OCI-LY7 (cell line): ENCODE measurements around the gene APOB. TPM values are rescaled to one million over a fixed set of nuclear protein-coding genes. Genes with fewer than 3 reads are reported as not detected.

ENCODE experiments used
- BruUV-seq: library from RNA; stranded (reverse); fragments of 400-500 nt; replicated peaks from 2 replicates; lab custom pipeline; 2021; lab: Mats Ljungman, UMichigan
- CTCF ChIA-PET: fragments of 300-600 bp; sonication (Branson Sonifier 250); formaldehyde crosslinking; loops from one replicate; lab custom pipeline; 2022; ENCODE audit warnings: antibody characterized with exemption; ENCODE audit not compliant: unreplicated experiment; lab: Charles Lee
- POLR2A ChIA-PET: fragments of 300-600 bp; sonication (Branson Sonifier 250); formaldehyde crosslinking; loops from one replicate; lab custom pipeline; 2022; ENCODE audit warnings: antibody characterized with exemption; lab: Charles Lee
- DNase-seq: peaks from one replicate; pipeline ENCODE4 v3.0.0-alpha.2; 2015; ENCODE audit warnings: low spot score
- H2AFZ ChIP-seq: fragments of 200-600 bp; sonication (generic), shearing (Covaris generic); 2 replicates; pipeline ENCODE4 v1.6.1; 2014; ENCODE audit warnings: mild to moderate bottlenecking, antibody characterized with exemption, low read length, moderate library complexity
- H3K27ac ChIP-seq: fragments of 200-600 bp; sonication (generic); 2 replicates; pipeline ENCODE4 v1.5.1; 2014; ENCODE audit warnings: mixed run types, low read depth, mild to moderate bottlenecking, moderate library complexity, low read length, inconsistent platforms; ENCODE audit not compliant: poor library complexity, severe bottlenecking
- H3K36me3 ChIP-seq: fragments of 200-600 bp; sonication (generic); 2 replicates; pipeline ENCODE4 v1.6.1; 2014; ENCODE audit warnings: mild to moderate bottlenecking, antibody characterized with exemption, low read length, moderate library complexity, mixed read lengths; ENCODE audit not compliant: insufficient read depth
- H3K4me1 ChIP-seq: fragments of 200-600 bp; sonication (generic); 2 replicates; pipeline ENCODE4 v1.5.1; 2014; ENCODE audit warnings: mild to moderate bottlenecking, low read length; ENCODE audit not compliant: insufficient read depth, poor library complexity, severe bottlenecking
- H3K4me2 ChIP-seq: fragments of 200-600 bp; sonication (generic); 2 replicates; pipeline ENCODE4 v1.6.1; 2014; ENCODE audit warnings: mild to moderate bottlenecking, low read length
- H3K4me3 ChIP-seq: fragments of 200-600 bp; sonication (generic); 2 replicates; pipeline ENCODE4 v1.5.1; 2014; ENCODE audit warnings: mild to moderate bottlenecking, low read depth, low read length; ENCODE audit not compliant: poor library complexity, severe bottlenecking
- H3K79me2 ChIP-seq: fragments of 200-600 bp; sonication (generic); 2 replicates; pipeline ENCODE4 v1.6.1; 2016; ENCODE audit warnings: low read depth, mild to moderate bottlenecking, low read length, moderate library complexity, mixed read lengths; ENCODE audit not compliant: insufficient read depth
- H3K9me2 ChIP-seq: fragments of 200-600 bp; sonication (generic); 2 replicates; pipeline ENCODE4 v1.6.1; 2016; ENCODE audit warnings: mild to moderate bottlenecking, low read length, mixed read lengths; ENCODE audit not compliant: insufficient read depth
- H3K9me3 ChIP-seq: fragments of 200-600 bp; sonication (generic); 2 replicates; pipeline ENCODE4 v1.6.1; 2014; ENCODE audit warnings: mild to moderate bottlenecking, mixed run types, low read length, mixed read lengths
- H4K20me1 ChIP-seq: fragments of 200-600 bp; sonication (generic); 2 replicates; pipeline ENCODE4 v1.6.1; 2014; ENCODE audit warnings: mild to moderate bottlenecking, antibody characterized with exemption, low read length, moderate library complexity, mixed read lengths; ENCODE audit not compliant: insufficient read depth
- EZH2phosphoT487 ChIP-seq: fragments of 200-600 bp; sonication (generic); IDR thresholded peaks from 2 replicates; pipeline ENCODE4 v1.6.1; 2018; ENCODE audit warnings: low read depth, borderline replicate concordance, mild to moderate bottlenecking, mixed run types, antibody characterized with exemption, low read length, moderate library complexity, mixed read lengths
- intact Hi-C: fragments of 100-400 bp; cut with micrococcal nuclease; formaldehyde crosslinking; loops from one replicate; pipeline ENCODE4 v1.10.0; 2022; ENCODE audit not compliant: unreplicated experiment
- total RNA-seq, 2 experiments: library from RNA; depleted of rRNA in 1 of 2; stranded (reverse); fragments of >200 nt in 1 of 2; shearing (Covaris generic) in 1 of 2; gene quantifications; 2 replicates each; pipeline ENCODE4 v1.2.3, GENCODE V29; 2014 to 2022
- TF ChIP-seq, protein P1 (sequence below): fragments of 200-600 bp; sonication (generic); conservative IDR thresholded peaks from 2 replicates; pipeline ENCODE4 v1.5.1; 2014; ENCODE audit warnings: mild to moderate bottlenecking, antibody characterized with exemption, low read length, moderate library complexity, mixed read lengths

APOB gene
- total RNA-seq, 2 experiments from 2014 or later, result 0.03 TPM; not detected in 1

DNA sequence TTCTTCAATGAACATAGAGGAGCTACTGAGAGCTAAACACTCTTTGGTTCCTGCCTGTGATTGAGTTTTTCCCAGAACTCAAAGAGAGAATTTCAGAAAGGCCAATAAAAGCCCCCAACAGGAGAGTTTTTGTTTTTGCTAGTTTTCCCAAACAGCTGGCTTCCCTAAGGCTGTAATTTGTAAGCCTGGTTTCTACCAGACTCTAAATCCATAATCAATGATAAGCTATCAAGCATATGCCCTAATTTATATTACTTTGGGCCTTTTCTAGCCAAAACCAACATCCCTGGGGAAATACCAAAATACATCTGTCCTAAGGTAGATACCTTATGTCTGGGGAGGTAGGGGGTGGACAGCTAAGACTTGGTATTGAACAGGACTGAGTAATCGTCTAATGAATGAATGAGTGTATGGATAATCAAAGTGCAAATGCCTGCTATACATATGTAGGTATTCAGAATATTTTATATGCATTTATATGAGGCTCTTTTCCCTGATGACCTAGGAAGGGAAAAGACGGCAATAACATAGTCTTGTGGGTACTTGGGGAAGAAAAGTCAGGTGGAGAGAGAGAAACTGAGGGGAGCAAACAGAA, 26.0 kb upstream of the APOB start:
- no peak overlapping the region for H3K4me3 ChIP-seq
- TF ChIP-seq EZH2phosphoT487, result no peak
- TF ChIP-seq, protein P1, sequence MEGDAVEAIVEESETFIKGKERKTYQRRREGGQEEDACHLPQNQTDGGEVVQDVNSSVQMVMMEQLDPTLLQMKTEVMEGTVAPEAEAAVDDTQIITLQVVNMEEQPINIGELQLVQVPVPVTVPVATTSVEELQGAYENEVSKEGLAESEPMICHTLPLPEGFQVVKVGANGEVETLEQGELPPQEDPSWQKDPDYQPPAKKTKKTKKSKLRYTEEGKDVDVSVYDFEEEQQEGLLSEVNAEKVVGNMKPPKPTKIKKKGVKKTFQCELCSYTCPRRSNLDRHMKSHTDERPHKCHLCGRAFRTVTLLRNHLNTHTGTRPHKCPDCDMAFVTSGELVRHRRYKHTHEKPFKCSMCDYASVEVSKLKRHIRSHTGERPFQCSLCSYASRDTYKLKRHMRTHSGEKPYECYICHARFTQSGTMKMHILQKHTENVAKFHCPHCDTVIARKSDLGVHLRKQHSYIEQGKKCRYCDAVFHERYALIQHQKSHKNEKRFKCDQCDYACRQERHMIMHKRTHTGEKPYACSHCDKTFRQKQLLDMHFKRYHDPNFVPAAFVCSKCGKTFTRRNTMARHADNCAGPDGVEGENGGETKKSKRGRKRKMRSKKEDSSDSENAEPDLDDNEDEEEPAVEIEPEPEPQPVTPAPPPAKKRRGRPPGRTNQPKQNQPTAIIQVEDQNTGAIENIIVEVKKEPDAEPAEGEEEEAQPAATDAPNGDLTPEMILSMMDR, result no peak
- no peak overlapping the region for H2AFZ ChIP-seq
- H3K9me2 ChIP-seq, result no peaks in the 10 kb centered on the region
- H3K79me2 ChIP-seq, result no peaks in the 10 kb centered on the region
- POLR2A ChIA-PET, result no interaction called here
- H3K4me1 ChIP-seq, result no peaks in the 10 kb centered on the region
- H3K27ac ChIP-seq, result no peak overlapping the region
- H4K20me1 ChIP-seq, result no peaks in the 10 kb centered on the region
- CTCF ChIA-PET, result no interaction called here
- no TSS peak for BruUV-seq
- no peak for DNase-seq
- intact Hi-C loops, result no loop called here
- no peaks in the 10 kb centered on the region for H3K9me3 ChIP-seq
- no peak overlapping the region for H3K4me2 ChIP-seq
- H3K36me3 ChIP-seq, result no peaks in the 10 kb centered on the region

DNA sequence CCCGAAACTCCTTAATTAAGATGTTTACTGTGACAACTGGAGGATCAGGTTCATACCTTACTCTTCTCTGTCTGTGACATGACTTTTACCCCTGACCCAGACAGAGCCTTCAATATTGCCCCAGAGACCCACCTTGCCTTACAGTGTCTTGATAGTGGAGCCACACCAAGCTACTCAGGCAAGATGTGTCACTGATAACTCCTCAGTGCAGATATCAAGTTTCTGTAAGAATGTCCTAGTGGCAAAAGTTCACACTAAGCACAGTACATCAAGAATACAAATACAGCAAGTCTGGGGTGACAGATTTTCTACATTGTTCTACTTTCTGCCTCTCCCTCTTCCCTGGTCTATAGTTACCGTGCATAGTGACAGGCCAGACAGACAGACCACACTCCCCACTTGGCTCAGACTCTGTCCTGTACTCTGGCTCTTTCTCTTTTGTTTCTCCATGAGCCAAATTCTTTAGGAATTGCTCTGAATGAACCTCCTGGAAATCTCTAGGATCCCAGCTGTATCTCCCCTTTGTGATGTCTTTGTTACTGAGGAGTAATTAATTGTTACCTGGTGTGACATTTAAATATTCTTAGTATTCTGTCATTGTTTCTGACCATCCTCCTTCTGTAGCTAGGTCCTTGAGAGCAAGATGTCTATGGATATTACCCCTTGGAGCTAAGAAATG, 24.1 kb upstream of the APOB start:
- no peaks in the 10 kb centered on the region for H4K20me1 ChIP-seq
- TF ChIP-seq EZH2phosphoT487, result no peak
- TF ChIP-seq, protein P1, result no peak
- no peak overlapping the region for H3K4me3 ChIP-seq
- H2AFZ ChIP-seq, result no peak overlapping the region
- no peak for DNase-seq
- CTCF ChIA-PET, result no interaction called here
- no peaks in the 10 kb centered on the region for H3K4me1 ChIP-seq
- H3K9me3 ChIP-seq, result no peaks in the 10 kb centered on the region
- no peaks in the 10 kb centered on the region for H3K36me3 ChIP-seq
- POLR2A ChIA-PET, result interaction anchor here (0.5 to 1.0 kb wide), 5 partner anchors 9 to 689 kb away, joined by 3 to 7 read pairs (median 3); no protein-coding TSS in a partner anchor
- intact Hi-C loops, result no loop called here
- H3K79me2 ChIP-seq, result no peaks in the 10 kb centered on the region
- no peaks in the 10 kb centered on the region for H3K9me2 ChIP-seq
- no peak overlapping the region for H3K27ac ChIP-seq
- BruUV-seq, result no TSS peak
- H3K4me2 ChIP-seq, result no peak overlapping the region

DNA sequence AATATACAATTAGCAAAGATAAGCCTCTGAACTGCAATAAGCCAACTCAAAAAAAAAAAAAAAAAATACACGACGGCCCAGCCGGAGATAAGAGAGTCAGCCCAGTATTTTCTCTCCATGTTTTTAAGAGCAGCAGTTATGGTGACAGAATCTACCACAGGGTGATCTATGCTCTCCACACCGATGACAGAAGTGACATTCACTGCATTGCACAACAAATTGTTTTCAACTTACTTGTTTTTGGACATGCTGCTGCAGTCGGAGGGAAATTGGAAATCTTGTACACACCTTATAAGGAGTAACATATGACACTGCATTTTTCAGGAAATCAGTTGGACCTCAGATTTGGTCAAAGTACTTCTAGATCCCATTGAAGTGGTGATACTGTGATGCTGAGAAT, 23.3 kb upstream of the APOB start:
- intact Hi-C loops, result no loop called here
- H3K79me2 ChIP-seq, result no peaks in the 10 kb centered on the region
- ChIA-PET POLR2A (interaction anchor here (0.7 to 1.0 kb wide), 2 partner anchors 9 to 10 kb away, joined by 3 to 7 read pairs; no protein-coding TSS in a partner anchor), CTCF (no interaction called here)
- DNase-seq, result no peak
- H3K4me3 ChIP-seq, result no peak overlapping the region
- no peak overlapping the region for H3K4me2 ChIP-seq
- H3K27ac ChIP-seq, result no peak overlapping the region
- H3K36me3 ChIP-seq, result no peaks in the 10 kb centered on the region
- H4K20me1 ChIP-seq, result no peaks in the 10 kb centered on the region
- H3K9me3 ChIP-seq, result no peaks in the 10 kb centered on the region
- H2AFZ ChIP-seq, result no peak overlapping the region
- H3K4me1 ChIP-seq, result no peaks in the 10 kb centered on the region
- TF ChIP-seq, protein P1, result no peak
- no peak for TF ChIP-seq EZH2phosphoT487
- BruUV-seq, result no TSS peak
- H3K9me2 ChIP-seq, result no peaks in the 10 kb centered on the region
